KBM-7 (cell line): ENCODE data around the gene PROS1.

Source experiments
- DNase-seq: peaks from one replicate; pipeline ENCODE4 v3.0.0-alpha.2; 2015
- in situ Hi-C: fragments of 300-500 bp; cut with MboI; formaldehyde crosslinking; loops from 2 replicates; pipeline ENCODE4 v1.14.3; 2020; ENCODE audit warnings: low sequenced_read_pairs, low pct_unique_long_range_greater_than_20kb, mixed read lengths

PROS1 gene

GRCh38 chr3:93973131-93974126, at the start of gene PROS1:
Gene PROS1, minus strand, starts transcription at chr3:93973896. Its CDS starts 147 bp downstream, at chr3:93973749.
- DNase-seq = peak; percentile 82
- in situ Hi-C loops = no loop called here

DNA sequence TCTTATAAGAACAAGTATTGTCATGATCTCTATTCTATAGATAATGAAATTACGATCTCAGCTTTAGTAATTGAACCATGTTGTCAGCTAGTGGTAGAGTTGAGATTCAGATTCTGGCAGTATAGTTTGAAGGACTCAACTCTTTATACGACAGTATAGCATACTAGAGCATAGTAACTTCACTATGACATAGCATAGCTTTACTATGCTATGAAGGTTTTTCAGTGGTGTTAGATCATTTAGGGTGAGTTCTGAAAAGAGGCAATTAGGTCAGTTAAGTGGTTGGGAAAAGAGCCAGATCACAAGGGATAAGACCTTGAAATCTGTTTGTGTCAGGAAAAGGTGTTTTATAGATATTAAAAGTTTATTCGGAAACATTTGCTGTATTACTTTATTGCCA, 46.6 kb upstream of the PROS1 start:
- in situ Hi-C loops = no loop called here
- no peak for DNase-seq

DNA sequence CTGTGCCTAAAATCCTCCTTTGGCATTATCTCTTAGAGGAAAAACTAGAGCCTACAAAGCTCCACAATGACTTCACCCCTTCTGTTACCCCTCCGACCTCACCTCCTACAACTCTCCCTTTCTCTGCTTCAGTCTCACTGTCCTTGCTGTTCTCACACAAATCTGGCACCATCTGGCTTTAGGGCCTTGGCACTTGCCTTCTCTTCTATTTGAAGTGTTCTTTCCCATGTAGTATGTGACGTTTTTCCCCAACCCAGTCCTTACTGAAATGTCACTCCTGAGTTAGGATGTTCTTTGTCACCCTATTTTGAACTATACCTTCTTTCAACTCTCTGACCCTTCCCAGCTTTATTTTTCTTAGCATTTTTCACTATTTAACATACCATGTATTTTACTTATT, 46.0 kb upstream of the PROS1 start:
- in situ Hi-C loops = no loop called here
- no peak for DNase-seq

DNA sequence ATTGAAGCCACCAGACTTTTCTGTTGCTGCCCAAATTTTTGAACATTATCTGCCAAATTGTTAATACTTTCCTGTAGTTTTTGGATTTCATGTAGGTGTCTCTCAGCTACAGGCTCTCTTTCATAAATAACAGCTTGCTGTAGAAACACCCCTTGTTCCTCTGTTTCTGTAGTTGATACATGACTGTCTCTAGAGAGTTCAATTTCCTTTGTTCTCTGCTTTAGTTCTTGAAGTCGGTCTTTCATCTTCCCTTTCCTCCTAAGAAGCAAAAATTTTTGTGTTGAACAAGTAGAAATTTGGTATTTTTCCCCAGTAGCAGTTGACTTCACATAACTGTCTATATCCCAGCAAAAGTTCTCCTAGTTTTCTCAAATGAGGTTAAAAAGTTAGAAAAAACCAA, 41.3 kb upstream of the PROS1 start:
- in situ Hi-C loops = no loop called here
- no peak for DNase-seq

- DNase-seq = no peak
- in situ Hi-C loops = no loop called here
Observed at GRCh38 chr3:94012185-94012584, 38.5 kb upstream of the PROS1 start.

GRCh38 chr3:94011233-94011711, 37.6 kb upstream of the PROS1 start:
- DNase-seq = no peak
- in situ Hi-C loops = no loop called here

- no peak for DNase-seq
- in situ Hi-C loops = no loop called here
Observed at GRCh38 chr3:94009608-94010007, 35.9 kb upstream of the PROS1 start.

- in situ Hi-C loops = no loop called here
- DNase-seq = no peak
Observed at GRCh38 chr3:94008253-94008652, 34.6 kb upstream of the PROS1 start.

DNA sequence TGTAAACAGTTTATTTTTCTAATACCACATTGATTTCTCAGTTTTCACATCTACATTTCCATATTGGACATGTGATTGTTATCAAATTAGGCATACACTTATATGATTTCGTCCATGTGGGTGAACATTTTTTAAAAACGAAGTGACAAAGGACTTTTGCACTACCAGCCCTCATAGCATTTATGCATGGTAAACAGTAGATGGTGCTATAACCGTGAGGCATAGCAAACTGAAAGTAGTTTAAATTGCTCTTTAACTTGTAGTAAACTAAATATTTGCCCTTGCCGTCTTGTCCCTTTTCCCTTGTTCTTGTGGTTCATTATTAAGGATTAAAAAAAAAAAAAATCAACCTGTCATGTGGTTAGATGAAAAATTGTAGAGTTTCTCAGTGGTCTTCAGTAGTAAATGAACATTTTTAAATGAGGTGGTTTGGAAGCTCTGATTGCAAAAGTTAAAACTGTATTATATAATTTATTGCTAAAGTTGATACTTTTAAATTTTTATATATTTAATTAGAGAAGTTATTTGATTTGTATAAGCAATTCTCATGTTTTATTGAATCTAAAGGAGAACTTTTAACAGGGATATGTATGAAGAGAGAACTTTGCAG, 30.7 kb upstream of the PROS1 start:
- DNase-seq = peak; percentile 60
- in situ Hi-C loops = no loop called here

- DNase-seq = no peak
- in situ Hi-C loops = no loop called here
Observed at GRCh38 chr3:94001827-94002495, 28.3 kb upstream of the PROS1 start.

DNA sequence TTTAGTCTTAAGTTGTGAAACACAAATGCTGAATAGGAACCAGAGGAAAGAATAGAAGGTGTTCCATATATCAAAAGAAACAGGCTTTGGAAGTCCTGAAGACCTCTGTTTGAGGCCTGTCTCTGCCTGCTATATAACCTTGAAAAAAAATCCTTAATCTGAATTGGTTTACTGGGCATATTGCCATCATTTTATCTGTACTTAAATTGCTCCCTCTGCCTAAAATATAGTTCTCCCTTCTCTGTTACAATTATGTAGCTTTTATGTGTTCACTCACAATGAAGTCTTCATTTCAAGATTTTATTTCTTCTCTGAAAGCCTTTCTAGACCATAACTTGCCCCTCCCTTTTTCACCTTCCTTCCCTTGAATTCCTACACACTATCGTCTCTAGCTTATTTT, 27.5 kb upstream of the PROS1 start:
- DNase-seq = no peak
- in situ Hi-C loops = no loop called here

DNA sequence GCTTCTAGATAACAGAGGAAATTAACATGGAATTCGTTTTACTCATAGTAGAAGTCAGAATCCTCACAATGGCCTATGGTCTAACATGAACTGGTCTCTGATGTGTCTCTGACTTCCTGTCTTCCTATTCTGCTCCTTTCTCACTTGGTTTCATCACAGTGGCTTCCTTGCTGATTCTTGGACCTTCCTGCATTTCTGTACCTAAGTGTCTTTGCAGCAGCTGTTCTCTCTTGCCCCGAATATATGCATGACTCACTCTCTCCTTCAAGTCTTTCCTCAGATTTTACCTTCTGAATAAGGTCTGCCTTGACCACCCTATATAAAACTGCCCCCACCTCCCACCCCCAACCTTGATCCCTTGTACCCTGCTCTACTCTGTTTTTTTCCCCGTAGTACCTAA, 20.4 kb upstream of the PROS1 start:
- in situ Hi-C loops = no loop called here
- no peak for DNase-seq

- no peak for DNase-seq
- in situ Hi-C loops = no loop called here
Observed at GRCh38 chr3:93992207-93992606, 18.5 kb upstream of the PROS1 start.

- in situ Hi-C loops = no loop called here
- no peak for DNase-seq
Observed at GRCh38 chr3:93991631-93992030, 17.9 kb upstream of the PROS1 start.

DNA sequence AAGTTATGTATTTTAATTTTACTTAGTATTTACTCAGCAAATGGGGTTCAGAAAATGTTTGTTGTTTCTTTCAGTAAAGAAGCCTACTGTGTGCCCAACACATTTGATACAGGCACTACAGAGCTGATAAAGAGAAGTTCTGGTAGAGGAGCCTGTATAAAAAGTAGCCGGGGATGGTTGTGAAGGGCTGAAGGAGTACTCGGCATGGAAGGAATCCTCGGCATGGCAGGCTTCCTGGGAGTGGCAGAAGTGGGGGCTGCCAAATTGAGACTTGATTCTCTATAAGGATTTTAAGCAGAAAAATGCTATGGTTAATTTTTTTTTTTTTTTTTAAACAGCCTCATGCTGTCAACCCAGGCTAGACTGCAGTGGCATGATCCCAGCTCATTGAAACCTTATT, 15.5 kb upstream of the PROS1 start:
- in situ Hi-C loops = no loop called here
- no peak for DNase-seq

DNA sequence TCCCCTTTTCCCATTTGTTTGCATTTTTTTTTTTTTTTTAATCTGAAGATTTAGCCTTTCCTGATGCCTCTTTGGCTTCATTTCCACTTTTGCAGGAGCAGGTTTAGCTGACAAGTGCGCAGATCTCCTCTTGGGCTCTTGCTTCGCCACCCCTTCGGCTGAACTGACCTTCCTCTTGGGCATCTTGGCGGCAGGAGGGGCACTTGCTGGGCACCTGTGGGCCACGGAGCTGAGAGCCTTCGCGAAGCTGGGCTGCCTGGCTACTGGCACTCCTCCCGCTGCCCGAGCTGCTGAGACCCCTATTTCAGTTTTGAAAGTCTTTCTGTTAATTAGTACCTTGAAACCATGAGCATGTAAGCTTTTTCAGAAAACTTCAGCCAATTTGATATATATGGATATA, 15.1 kb upstream of the PROS1 start:
- in situ Hi-C loops = no loop called here

DNA sequence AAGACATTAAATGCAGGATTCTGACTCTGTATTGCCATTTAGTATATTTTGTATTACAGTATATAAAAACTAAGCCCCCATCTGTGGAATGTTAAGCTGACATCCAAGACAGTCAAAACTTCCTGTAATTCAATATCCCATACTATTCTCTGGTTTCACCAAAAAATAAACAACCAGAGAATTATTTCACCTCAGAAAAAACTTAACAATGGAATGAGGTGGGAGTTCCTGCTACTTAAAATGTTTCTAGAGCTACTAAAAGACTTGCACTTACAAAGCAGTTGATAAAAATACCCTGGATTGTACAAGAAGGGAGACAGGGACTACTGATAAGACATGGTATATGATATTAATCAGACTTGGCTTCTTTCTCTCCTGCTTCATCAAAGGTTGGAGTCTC, 14.6 kb upstream of the PROS1 start:
- DNase-seq = no peak
- in situ Hi-C loops = no loop called here

More for the DNA sequence above, 15.1 kb upstream of the PROS1 start:
- no peak for DNase-seq

GRCh38 chr3:93984618-93985017, 10.9 kb upstream of the PROS1 start:
- DNase-seq = no peak
- in situ Hi-C loops = no loop called here

DNA sequence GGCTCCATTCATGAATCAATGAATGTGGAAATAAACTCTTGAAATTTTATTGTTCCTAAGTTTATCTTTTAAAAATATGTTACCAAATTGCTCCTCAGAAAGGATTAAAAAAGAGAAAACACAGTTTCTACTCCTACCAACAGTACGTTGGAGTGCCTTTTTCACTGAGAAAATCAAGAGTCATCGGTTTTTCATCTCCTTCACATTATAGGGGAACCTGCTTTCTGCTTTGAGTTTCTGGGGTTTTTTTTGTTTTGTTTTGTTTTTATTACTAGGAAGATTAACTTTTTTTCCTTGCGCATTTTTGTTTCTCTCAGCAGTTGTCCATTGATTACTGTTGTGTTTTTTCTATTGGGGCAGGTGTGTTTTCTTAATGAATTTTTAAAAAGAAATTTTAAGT, 9.7 kb upstream of the PROS1 start:
- in situ Hi-C loops = no loop called here
- no peak for DNase-seq

DNA sequence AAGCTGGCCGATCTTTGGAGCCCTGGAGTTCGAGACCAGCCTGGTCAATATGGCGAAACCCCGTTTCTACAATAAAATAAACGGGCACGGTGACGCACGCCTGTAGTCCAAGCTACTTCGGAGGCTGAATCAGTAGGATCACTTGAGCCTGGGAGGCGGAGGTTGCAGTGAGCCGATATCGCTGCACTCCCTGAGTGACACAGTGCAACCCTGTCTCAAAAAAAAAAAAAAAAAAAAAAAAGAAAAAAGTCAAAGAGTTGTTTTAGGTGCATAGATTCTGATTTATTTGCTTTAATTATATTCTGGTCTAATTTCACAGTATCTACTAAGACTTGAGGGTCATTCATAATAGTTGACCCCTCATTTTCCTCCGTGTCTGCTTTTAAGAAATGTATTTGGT, 8.0 kb upstream of the PROS1 start:
- in situ Hi-C loops = no loop called here
- DNase-seq = no peak
